Epithelial cell of proximal tubule (primary cell): ENCODE data around the gene RHBDF2. TPM values are rescaled to one million over a fixed set of nuclear protein-coding genes. Genes with fewer than 3 reads are reported as not detected.
"Not testable (repeated sequence)": the region's sequence is repeated elsewhere in the genome, so short reads cannot be mapped to it uniquely, and the experiment has no call there.

Source experiments
- DNase-seq: peaks from one replicate; pipeline ENCODE4 v3.0.0-alpha.2; 2011; ENCODE audit warnings: low read depth
- H3K4me3 ChIP-seq: 2 replicates; pipeline ENCODE4 v1.5.1; 2011; ENCODE audit warnings: low read depth, mild to moderate bottlenecking, low read length
- CTCF ChIP-seq: conservative IDR thresholded peaks from 2 replicates; pipeline ENCODE4 v1.5.1; 2012; ENCODE audit warnings: low read depth, mild to moderate bottlenecking, low read length
- total RNA-seq: library from RNA; depleted of rRNA; stranded (reverse); fragments of >200 nt; gene quantifications from 2 replicates; pipeline ENCODE4 v1.2.3, GENCODE V29; 2015

Gene RHBDF2
- total RNA-seq, 1 donor from 2014 or later, result 101 TPM

GRCh38 chr17:76519048-76519966, 18.1 kb upstream of the RHBDF2 start:
- DNase-seq, result no peak
- no peak for TF ChIP-seq CTCF
- H3K4me3 ChIP-seq, result no peak overlapping the region

- no peak for DNase-seq
- H3K4me3 ChIP-seq, result no peak overlapping the region
- peak; percentile 65 for TF ChIP-seq CTCF
These were observed 16.4 kb upstream of the RHBDF2 start for GRCh38 chr17:76517638-76518038.

DNA sequence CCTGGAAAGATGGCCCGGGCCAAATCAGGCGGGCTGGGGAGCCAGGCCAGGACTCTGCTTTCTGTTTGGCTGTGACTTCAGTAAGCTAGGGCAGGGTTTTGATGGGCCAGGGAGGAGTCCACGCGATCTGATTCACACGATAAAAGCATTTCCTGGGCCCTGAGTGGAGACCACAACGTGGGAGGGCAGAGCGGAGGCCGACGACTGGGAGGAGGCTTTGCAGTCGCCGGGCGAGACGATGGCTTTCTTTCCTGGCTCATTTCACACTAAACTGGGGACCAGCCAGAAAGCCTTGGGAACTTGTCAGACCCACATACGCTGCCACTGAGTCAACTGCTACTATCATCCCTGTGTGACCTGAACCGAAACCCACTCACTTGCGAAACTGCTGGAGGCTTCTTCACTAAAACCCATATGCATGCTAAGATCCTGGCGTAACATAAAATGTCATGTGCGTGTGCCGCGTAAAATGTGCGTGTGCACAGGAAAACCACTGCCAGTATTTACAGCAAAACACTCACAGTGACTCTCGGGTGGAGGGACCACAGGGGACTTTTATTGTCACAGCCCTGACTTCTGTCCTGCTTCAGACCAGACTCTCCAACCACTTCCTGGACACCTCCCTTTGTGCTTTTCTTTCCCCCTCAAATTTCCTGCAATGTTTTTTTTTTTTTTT, 14.2 kb upstream of the RHBDF2 start:
- no peak overlapping the region for H3K4me3 ChIP-seq
- no peak for TF ChIP-seq CTCF
- DNase-seq, result no peak

DNA sequence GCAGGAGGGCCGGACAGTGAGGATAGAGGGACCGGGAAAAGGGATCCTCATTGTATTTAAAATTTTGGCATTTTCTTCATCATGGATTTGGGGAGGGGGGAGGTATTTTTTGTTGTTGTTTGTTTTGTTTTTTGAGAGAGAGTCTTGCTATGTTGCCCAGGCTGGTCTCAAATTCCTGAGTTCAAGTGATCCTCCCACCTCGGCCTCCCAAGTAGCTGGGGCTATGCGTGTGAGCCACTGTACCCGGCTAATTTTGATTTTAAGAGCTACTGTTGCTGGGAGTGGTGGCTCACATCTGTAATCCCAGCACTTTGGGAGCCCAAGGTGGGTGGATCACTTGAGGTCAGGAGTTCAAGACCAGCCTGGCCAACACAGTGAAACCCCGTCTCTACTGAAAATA, 13.1 kb upstream of the RHBDF2 start:
- DNase-seq, H3K4me3 ChIP-seq: not testable (repeated sequence)

DNA sequence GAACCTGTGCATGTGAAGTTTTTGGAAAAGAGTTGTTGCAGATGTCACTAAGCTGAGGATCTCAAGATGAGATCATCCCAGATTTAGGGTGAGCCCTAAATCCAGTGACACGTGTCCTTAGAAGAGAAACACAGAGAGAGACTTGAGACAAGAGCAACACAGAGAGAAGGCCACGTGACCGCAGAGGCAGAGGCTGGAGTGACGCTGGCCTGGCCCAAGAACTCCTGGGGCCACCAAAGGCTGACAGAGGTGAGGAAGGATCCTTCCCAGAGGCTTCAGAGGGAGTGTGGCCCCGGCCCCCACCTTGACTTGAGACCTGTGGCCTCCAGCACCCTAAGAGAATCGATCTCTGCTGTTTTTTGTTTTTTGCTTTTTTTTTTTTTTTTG, 12.1 kb upstream of the RHBDF2 start:
- no peak for TF ChIP-seq CTCF
- no peak overlapping the region for H3K4me3 ChIP-seq
- no peak for DNase-seq

DNA sequence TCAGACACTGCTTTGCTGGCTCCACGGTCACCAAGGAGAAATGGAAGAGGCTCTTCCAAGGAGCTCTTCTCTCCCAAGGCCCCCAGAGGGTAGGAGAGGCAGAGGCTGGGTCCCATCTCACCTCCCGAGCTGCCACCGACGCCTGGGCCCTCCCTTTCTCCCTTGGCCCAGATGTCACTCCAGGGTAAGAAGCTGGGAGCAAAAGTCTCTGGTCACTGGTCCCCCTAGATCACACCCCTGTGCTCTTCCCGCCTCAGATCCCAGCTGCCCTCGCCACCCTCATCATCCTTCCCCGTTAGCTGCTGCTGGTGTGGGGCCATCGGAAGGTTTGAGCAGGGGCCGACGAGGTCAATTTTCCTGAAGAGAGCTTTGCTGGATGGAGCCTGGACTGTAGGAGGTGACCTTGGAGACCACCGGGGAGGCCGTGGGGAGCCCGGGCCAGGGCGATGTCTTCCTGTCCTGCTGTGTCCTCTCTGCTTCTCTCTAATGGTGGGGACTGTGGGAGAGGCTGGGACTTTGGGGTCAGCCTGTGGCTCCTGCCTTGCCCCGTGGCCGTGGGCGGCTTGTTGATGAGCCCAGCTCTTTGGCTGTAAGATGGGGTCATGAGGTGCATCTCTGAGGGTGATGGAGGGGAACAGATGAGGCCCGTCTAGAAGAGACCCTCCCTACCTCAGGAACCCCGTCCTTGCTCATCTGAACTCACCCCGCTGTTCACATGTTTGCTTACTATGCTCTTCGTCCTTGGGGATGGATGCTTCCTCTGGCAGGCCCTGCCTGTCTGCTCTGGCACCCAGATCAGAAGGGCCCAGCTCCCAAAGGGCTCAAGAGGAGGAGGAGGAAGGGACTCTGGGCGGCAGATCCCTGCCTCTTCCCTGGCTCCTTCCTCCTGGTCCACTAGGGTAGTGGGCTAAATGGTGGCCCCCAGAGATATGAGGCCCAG, 11.4 kb upstream of the RHBDF2 start:
- H3K4me3 ChIP-seq, result no peak overlapping the region
- DNase-seq, result no peak

More for the DNA sequence above, 11.4 kb upstream of the RHBDF2 start:
- TF ChIP-seq CTCF, result no peak
